Activated naive CD4-positive, alpha-beta T cell treated with anti-CD3 and anti-CD28 coated beads, Interleukin-2, amount 50 U/mL, for 16 hours (primary cell): Measurements from ENCODE around the gene HMCN1.
A peak's percentile ranks its signal among the peaks of the same experiment; 100 is the strongest.
"Not testable (repeated sequence)": the region's sequence is repeated elsewhere in the genome, so short reads cannot be mapped to it uniquely, and the experiment has no call there.

Experiments
- DNase-seq: peaks from one replicate; pipeline ENCODE4 v3.0.0-alpha.2; 2020

The HMCN1 gene

DNA sequence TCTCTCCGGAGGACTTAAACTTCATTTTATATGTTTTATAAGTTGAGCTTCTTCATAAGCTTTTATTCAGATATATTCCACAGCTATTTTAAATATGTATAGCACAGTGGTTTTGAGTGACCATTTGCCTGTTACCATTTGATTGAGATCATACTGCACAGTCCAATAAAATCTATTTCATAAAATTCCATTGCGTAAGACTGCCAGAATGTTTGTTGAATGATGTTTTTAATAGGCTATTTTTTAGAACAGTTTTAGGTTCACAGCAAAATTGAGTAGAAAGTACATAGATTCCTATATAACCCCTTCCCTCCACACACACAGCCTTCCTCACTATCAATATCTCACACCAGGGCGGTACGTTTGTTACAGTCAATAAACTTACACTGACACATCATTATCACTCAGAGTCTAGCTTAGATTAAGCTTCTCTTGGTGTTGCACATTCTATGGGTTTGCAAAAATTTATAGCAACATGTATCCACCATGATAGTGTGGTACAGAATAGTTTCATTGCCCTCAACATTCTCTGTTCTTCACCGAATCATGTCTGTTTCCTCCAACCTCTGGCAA is 433.0 kb downstream of the HMCN1 start:
- no peak for DNase-seq

DNA sequence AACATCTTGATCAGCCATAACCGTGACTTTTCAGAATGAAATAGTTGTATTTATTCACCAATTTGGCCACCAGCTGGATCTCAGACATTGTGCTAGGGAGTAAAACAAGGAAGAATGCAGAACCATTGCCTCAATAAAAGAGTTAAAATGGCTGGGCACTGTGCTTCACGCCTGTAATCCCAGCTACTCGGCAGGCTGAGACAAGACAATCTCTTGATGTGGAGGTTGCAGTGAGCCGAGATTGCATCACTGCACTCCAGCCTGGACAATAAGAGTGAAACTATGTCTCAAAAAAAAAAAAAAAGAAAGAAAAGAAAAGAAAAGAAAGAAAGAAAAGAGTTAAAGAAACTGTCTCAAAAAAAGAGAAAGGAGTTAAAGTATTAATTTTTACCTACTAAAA is 441.4 kb downstream of the HMCN1 start:
- DNase-seq = no peak

- no peak for DNase-seq
These were observed 444.3 kb downstream of the HMCN1 start for GRCh38 chr1:186178426-186179043.

DNA sequence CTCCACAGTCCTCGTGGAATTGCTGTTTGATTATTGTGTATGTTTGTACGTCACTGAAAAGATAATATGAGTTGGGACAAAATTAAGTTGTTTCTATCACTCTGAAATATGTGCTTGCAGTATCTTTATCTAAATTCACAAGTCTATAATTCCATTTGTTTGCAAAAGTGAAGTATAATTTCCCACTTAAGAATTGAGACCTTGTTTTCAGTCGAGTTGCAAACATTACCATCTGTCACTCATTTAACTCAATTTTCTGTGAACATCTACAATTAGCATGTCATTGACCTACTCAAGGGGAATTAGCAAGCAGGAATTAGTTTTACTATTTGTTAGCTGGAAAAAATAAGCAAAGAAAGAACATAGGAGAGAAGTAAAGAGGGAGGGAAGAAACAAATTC is 445.0 kb downstream of the HMCN1 start:
- no peak for DNase-seq

- peak; percentile 13 for DNase-seq
These were observed 449.0 kb downstream of the HMCN1 start for GRCh38 chr1:186183219-186183618.

DNA sequence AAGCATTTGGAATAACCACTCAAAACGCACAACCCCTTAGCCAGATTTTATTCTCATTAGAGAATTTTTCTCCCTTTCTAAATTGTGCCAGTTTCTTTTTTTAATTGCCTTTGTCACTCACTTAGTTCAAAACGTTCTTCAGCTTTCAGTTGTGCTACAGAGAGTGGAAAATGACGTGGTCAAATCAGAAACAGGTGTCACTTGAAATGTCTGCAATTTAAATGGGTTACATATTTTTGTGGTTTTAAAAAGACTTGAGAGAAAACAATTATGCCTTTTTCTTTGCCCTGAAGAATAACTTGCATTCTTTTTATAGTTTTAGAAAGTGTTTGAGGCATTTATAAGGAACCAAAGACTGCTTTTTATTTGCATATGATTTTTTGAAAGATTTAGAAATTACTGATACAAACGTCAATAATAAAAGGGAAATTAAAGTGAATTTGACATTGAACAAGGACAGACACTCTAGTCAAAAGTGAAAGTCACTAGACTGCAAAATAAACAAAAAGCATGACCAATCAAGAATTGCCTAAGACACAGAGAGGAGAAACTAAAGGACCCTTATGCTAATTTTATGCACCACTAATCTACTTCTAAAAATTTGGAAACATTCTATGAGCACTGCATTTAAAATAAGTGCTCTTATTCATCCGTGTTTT is 449.9 kb downstream of the HMCN1 start:
- no peak for DNase-seq

DNA sequence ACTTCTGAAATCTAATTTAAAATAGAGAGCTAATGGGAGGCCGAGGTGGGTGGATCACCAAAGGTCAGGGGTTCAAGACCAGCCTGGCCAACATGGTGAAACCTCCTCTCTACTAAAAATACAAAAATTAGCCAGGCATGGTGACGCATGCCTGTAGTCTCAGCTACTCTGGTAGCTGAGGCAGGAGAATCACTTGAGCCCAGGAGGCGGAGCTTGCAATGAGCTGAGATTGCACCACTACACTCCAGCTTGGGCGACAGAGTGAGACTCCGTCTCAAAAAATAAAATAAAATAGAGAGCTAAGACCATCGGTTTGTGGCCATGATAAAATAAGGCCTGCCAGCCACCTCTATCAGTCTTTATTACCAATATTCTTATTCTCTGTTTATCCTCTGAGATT is 452.1 kb downstream of the HMCN1 start:
- not testable (repeated sequence) for DNase-seq

- no peak for DNase-seq
These were observed 453.4 kb downstream of the HMCN1 start for GRCh38 chr1:186187601-186188000.

DNA sequence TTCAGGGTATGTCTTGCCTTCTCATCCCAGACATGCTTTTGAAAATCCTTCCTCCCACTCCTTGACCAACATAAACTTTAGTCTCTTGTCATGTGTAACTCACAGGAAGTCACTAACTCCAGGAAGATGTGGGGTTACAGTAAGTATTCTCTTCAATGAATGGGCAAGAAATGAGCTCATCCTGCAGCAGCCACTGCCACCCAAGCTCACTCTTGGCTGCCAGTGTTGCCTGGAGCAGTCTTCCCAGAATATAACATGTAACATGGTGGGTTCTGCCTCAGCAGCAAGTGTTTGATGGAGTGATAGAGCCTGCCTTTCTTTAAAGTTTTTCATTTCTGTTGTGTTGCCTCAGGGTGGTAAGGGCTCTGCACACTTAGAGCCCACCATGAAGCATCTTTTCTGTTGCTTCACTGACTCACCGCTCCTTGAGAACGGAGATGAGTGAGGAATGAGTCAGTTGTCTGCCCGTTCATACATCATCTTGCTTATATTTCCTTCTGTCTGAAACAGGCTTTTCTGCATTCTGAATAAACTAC is 453.9 kb downstream of the HMCN1 start:
- no peak for DNase-seq

DNA sequence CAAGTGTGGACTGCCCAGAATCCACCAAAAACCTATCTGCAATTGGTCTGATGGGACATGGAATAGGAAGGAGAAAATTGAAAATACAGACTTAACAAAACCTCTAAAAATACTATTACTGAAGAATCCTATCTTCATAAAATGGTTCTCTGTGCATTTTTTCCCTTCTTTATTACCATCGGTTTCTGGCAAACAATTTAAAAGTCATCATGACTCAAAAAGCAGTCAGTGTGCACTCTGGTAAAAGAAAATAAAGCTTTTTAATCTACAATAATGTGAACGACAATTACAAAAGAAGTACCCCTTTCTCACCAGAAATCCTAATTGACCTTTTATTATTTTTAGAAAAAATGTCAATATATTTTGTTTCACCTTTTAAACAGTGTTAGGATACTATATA is 454.5 kb downstream of the HMCN1 start:
- DNase-seq = no peak

DNA sequence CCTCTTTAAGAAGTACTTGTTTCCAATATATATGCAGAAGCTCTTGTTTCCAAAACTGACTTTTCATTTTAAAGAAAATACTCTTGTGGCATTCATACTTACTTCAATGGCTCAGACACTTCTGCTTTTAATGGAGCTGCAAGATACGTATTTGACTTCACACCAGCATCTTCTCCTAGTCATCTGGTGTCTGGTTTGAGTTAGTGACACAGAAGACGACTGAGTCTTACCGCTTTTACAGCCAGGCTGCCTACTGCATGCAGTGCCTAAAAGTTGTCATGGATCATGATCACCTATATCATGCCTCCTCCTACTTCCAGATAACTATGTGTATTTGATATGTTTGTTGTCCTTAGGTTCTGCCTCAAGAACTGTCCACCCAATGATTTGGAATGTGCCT is 455.0 kb downstream of the HMCN1 start:
- DNase-seq = no peak

DNA sequence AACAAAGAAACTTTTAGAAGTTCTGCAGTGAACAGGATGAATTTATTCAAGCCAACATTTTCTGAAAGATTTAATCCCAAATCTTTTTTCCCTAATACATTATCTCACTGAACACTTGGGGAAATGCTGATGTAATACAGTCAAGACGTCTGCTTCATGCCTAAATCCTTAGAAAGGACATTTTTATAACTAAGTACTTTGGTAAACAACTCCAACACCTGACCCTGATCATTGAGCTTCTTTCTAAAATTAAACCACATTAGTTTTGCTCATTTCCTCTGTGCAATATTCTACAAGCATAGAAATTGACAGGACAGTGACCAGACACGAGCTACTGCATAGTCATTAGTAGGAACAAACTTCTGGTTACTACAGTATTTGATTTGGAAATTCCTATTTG is 457.3 kb downstream of the HMCN1 start:
- DNase-seq = no peak

GRCh38 chr1:186193224-186193623 is 459.0 kb downstream of the HMCN1 start:
- DNase-seq = no peak

GRCh38 chr1:186194107-186194756 is 460.0 kb downstream of the HMCN1 start:
- no peak for DNase-seq

GRCh38 chr1:186195377-186195931 is 461.3 kb downstream of the HMCN1 start:
- DNase-seq = no peak

DNA sequence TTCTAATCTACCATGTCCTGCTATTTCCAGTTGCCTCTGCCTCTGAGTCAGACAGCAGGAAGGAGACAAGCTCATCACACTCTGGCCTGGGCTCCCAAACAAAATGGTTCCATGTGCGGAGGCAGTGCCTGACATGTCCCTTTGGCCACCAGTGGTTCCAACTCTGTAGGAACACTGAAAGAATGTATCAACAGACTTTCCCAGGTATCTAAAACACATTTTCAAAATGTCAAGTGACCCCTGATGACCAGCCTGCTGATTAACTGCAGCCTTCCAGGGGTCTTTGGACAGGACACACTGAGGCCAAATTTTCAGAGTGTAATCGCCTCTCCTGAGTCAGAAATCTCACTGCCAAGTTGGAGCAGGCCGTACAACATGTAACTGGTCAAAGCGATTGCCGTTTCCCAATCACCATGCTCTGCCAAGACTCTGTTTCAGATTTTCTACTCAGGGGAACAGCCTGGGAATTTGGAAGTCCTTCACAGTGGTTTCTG is 468.1 kb downstream of the HMCN1 start:
- no peak for DNase-seq

DNA sequence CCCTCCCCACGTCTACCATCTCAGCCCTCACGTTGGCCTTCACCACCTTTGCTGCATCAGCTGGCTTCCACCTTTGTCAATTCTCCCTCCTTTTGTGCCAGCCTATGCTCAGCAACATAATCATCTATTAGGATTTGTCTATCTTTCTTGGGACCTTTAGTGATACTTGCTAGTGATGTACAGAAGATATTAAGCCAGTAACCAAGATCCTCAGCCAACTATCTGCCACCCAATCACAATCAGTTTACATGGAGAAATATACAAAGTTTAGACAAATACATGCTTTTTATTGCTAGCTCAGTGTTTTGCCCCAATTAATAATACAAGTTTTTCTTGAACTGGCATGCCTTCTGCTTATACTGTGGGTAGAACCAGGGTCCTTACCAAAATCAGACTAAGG is 468.6 kb downstream of the HMCN1 start:
- no peak for DNase-seq

DNA sequence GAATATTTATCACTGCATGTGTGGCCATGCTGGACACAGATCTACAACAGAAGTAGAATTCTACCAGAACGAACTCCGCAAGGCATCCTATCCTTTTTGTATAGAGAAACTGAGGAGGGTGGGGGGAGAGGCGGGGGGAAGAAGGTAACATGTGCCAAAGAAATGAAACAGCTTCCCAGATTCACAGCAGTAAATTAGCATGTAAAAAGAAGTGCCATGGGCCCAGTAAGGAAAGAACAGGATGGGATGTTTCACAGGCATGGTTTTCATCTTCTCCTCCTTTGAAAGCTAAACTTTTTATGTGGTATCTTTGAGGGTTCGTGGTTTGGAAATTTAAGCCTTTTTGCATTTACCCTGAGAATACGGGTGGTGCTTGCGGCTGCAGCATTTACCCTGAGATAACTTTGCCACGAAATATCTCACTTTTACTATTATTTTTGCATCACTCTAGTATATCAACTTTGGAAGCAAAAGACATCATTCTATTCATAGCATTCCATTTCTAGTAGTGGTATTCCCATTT is 471.9 kb downstream of the HMCN1 start:
- no peak for DNase-seq

- no peak for DNase-seq
These were observed 473.3 kb downstream of the HMCN1 start for GRCh38 chr1:186207391-186208085.

GRCh38 chr1:186208405-186209129 is 474.4 kb downstream of the HMCN1 start:
- DNase-seq = no peak

DNA sequence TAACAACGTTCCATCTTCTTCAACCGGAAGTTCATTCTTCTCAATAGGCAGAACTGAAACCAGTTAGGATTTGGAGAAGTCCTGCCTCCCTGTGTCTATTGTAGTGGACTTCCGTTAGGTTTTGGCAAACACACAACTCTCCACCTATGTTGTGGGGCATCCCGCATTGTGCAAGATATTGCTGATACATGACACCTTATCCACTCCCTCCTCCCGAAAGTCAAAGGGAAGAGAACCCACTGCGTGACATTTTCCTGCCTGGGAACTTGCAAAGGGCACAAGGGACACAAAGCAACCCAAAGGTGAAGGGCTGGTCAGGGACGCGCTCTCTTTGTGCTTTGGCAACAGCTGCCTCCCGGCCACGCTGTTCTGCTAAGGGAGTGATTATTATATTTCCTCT is 476.1 kb downstream of the HMCN1 start:
- DNase-seq = no peak

DNA sequence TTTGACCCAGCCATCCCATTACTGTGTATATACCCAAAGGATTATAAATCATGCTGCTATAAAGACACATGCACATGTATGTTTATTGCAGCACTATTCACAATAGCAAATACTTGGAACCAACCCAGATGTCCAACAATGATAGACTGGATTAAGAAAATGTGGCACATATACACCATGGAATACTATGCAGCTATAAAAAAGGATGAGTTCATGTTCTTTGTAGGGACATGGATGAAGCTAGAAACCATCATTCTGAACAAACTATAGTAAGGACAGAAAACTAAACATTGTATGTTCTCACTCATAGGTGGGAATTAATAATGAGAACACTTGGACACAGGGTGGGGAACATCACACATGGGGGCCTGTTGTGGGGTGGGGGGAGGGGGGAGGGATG is 477.4 kb downstream of the HMCN1 start:
- DNase-seq = not testable (repeated sequence)
